ENCODE measurements around the gene FAT4.

Gene FAT4

DNA sequence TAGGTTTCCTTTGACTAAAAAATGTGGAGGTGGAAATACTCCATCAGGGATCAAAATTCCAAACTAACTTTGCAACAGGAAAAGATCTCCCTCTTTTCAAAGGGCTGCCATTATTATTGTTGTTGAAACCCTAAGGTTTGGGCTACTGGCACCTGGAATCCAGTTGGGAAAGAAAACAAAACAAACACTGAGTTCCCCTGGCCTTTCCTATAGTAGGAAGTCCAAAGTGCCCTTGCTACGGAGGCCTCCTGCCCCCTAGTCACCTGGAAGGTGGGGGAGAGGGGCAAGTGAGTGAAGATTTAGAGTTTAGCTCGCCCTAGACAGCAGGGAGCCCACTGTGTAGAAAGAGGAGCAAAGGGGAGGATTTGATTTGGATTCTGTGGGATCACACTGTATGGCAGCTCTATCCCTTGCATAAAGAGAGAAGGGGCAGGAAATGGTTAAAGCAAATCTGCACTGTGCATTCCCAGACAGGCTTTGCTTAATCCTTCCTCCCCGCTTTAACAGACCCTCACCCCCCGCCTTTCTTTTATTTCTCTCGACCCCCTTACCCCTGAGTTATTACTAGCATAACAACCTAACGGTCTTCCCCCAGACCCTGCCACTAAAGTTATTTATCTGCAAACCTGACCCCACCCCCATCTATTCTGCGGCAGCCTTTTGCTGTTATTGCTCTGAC is 627 bp upstream of the FAT4 start:
- Mint-ChIP-seq H3K36me3 (ENCODE audit: low read depth) (peaks cover 30% of the 10 kb centered on the region), H3K27me3 (ENCODE audit: low read depth) (peaks cover 8% of the 10 kb centered on the region), H3K27ac (peak overlapping the region; percentile 96 to 99 (median 98)), H3K9me3 (peaks cover 9% of the 10 kb centered on the region), H3K4me3 (peak overlapping the region; percentile 98 to 99 (median 98)), H3K4me1 (peaks cover 36% of the 10 kb centered on the region)
- TF ChIP-seq, protein P1, sequence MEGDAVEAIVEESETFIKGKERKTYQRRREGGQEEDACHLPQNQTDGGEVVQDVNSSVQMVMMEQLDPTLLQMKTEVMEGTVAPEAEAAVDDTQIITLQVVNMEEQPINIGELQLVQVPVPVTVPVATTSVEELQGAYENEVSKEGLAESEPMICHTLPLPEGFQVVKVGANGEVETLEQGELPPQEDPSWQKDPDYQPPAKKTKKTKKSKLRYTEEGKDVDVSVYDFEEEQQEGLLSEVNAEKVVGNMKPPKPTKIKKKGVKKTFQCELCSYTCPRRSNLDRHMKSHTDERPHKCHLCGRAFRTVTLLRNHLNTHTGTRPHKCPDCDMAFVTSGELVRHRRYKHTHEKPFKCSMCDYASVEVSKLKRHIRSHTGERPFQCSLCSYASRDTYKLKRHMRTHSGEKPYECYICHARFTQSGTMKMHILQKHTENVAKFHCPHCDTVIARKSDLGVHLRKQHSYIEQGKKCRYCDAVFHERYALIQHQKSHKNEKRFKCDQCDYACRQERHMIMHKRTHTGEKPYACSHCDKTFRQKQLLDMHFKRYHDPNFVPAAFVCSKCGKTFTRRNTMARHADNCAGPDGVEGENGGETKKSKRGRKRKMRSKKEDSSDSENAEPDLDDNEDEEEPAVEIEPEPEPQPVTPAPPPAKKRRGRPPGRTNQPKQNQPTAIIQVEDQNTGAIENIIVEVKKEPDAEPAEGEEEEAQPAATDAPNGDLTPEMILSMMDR (IDR thresholded peaks at IDR 0.05; ENCODE audit: unreplicated experiment in 3 of 3): no peak

DNA sequence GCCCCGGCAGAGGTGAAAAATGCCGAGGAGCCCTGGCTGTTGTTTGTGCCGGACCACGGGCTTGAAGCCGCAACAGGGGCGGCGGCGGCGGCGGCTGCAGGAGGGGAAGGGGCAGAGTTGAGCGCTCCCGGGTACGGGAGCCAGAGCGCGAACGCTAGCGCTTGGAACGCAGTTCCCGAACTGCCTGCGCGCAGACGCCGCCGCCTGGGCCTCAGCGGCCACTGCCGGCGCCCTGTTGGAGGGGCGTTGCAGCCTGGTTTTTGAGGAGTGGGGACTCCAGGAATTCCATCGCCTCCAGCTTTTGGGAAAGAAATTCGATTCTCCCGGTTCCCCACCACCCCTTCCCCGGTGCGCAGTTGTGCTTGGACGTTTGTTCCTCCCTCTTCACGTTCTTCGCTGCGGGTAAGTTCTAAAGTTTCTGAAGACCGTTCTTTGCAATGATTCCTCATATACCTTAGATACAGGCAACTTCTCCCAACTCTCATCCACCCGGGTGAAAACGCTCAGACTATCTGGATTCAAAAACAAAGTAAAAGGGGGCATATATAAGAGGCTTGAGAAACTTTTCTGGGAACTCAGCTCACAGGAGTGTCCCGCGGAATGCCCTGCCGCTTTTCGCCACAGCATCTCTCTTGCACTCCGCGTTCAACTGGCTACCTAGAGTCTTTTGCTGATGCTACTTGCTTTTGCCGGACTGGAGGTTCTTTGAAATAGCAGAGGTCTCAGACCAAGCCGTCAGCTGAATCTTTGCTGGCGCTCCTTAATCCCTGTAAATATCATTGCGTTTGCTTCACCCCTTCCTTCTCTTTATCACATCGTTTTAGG is 1.0 kb downstream of the FAT4 start:
- Mint-ChIP-seq H3K9me3 (peaks cover 1% of the 10 kb centered on the region), H3K4me1 (peaks cover 52% of the 10 kb centered on the region)

DNA sequence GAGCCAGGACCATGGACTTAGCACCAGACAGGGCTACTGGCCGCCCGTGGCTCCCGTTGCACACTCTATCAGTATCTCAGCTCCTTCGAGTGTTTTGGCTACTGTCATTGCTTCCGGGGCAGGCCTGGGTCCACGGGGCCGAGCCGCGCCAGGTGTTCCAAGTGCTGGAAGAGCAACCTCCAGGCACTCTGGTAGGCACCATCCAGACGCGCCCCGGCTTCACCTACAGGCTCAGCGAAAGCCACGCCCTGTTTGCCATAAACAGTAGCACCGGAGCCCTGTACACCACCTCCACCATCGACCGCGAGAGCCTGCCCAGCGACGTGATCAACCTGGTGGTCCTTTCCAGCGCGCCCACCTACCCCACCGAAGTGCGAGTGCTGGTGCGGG is 1.6 kb downstream of the FAT4 start:
- H3K9me3 Mint-ChIP-seq: no peaks in the 10 kb centered on the region
- TF ChIP-seq, protein P1 (IDR thresholded peaks at IDR 0.05; ENCODE audit: unreplicated experiment in 3 of 3): no peak

More for the DNA sequence above, 1.0 kb downstream of the FAT4 start:
- Mint-ChIP-seq H3K27ac (peak overlapping the region; percentile 96 to 99 (median 98)), H3K4me3 (peak overlapping the region; percentile 98 to 99 (median 98)), H3K36me3 (ENCODE audit: low read depth) (peaks cover 42% of the 10 kb centered on the region), H3K27me3 (ENCODE audit: low read depth) (peaks cover 8% of the 10 kb centered on the region)
- TF ChIP-seq, protein P1 (IDR thresholded peaks at IDR 0.05; ENCODE audit: unreplicated experiment in 3 of 3): peak; percentile 10 to 39 (median 23)

DNA sequence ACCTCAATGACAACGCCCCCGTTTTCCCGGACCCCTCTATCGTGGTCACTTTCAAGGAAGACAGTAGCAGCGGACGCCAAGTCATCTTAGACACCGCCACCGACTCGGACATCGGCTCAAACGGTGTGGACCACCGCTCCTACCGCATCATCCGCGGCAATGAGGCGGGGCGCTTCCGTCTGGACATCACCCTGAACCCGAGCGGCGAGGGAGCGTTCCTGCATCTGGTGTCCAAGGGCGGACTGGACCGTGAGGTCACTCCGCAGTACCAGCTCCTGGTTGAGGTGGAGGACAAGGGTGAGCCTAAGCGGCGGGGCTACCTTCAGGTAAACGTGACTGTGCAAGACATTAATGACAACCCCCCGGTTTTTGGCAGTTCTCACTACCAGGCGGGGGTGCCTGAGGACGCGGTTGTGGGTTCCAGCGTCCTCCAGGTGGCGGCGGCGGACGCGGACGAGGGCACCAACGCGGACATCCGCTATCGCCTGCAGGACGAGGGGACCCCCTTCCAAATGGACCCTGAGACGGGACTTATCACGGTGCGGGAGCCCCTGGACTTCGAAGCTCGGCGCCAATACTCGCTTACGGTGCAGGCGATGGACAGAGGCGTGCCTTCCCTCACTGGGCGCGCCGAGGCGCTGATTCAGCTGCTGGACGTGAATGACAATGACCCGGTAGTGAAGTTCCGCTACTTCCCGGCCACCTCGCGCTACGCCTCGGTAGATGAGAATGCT is 2.2 kb downstream of the FAT4 start:
- H3K4me1 Mint-ChIP-seq: peaks cover 64% of the 10 kb centered on the region
- H3K27ac Mint-ChIP-seq: peak overlapping the region; percentile 96 to 99 (median 98)
- peaks cover 48% of the 10 kb centered on the region for H3K36me3 Mint-ChIP-seq (ENCODE audit: low read depth)
- no peaks in the 10 kb centered on the region for H3K9me3 Mint-ChIP-seq
- peak overlapping the region; percentile 98 to 99 (median 98) for H3K4me3 Mint-ChIP-seq
- H3K27me3 Mint-ChIP-seq (ENCODE audit: low read depth): peaks cover 8% of the 10 kb centered on the region
- TF ChIP-seq, protein P1 (IDR thresholded peaks at IDR 0.05; ENCODE audit: unreplicated experiment in 3 of 3): no peak

More for the DNA sequence above, 1.6 kb downstream of the FAT4 start:
- H3K27me3 Mint-ChIP-seq (ENCODE audit: low read depth): peaks cover 8% of the 10 kb centered on the region
- H3K4me1 Mint-ChIP-seq: peaks cover 58% of the 10 kb centered on the region
- peak overlapping the region; percentile 96 to 99 (median 98) for H3K27ac Mint-ChIP-seq
- H3K36me3 Mint-ChIP-seq (ENCODE audit: low read depth): peaks cover 48% of the 10 kb centered on the region
- peak overlapping the region; percentile 98 to 99 (median 98) for H3K4me3 Mint-ChIP-seq

DNA sequence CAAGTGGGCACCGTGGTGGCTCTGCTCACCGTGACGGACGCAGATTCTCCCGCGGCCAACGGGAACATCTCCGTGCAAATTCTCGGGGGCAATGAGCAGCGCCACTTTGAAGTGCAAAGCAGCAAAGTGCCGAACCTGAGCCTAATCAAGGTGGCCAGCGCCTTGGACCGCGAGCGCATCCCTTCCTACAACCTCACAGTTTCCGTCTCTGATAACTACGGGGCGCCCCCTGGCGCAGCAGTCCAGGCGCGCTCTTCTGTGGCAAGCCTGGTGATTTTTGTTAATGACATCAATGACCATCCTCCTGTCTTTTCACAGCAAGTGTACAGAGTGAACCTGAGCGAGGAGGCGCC is 2.7 kb downstream of the FAT4 start:
- Mint-ChIP-seq H3K9me3 (no peaks in the 10 kb centered on the region), H3K36me3 (ENCODE audit: low read depth) (peaks cover 48% of the 10 kb centered on the region), H3K4me1 (peaks cover 69% of the 10 kb centered on the region), H3K27ac (peak overlapping the region; percentile 84 to 98 (median 87)), H3K27me3 (ENCODE audit: low read depth) (peaks cover 8% of the 10 kb centered on the region), H3K4me3 (peak overlapping the region; percentile 98 to 99 (median 98))
- TF ChIP-seq, protein P1 (IDR thresholded peaks at IDR 0.05; ENCODE audit: unreplicated experiment in 3 of 3): peak; percentile 57 to 65 (median 64)
